CD4-positive, alpha-beta T cell treated with Interferon gamma for 1 hour (primary cell): ENCODE results near the gene MITF.

Source experiments
- DNase-seq: peaks from one replicate; pipeline ENCODE4 v3.0.0-alpha.2; 2020

Gene MITF

DNA sequence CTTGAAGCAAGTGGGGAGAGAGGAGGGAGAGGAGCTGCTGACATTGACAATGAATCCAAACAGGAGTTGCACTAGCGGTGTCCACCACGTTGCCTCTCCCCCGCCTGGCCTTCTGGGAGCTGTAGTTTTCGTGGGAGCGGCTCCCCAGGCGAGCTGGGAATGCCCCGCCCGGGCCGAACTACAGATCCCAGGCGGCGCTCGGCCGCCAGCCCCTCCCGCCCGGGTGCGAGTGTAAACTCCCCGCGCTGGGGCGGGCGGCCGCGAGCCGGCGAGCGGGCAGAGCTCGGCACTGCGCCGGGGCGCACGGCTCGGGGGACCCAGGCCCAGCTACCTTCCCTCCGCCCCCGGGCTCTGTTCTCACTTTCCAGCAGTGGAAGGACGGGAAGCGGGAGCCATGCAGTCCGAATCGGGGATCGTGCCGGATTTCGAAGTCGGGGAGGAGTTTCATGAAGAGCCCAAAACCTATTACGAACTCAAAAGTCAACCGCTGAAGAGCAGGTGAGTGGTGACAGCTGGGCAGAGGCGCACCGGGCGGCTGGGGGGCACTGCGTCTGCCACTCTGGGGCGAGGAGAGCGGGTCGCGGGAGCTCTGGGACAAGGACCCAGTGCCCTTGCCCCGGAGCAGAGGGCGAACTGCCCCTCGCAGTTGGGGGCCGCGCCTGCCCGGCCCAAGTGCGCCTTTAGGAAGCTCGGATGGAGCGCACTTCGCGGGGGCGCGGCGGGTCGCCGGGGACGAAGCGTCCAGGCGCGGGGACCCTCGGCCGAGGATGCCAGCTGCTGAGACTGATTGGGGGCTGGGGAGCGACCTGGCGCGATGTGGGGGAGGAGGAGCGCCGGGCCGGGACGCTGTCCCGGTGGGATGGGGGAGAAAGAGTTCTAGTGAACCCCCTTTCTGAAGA is at the start of gene MITF:
TSS of gene MITF (plus strand) at position 261 of the 899 bp plus-strand sequence. CDS start at position 395, 134 bp downstream.
- DNase-seq = peak; percentile 63

- DNase-seq = no peak
These were observed 47.4 kb upstream of the MITF start for GRCh38 chr3:69691860-69692259.

GRCh38 chr3:69692761-69693160 is 46.5 kb upstream of the MITF start:
- DNase-seq = no peak

DNA sequence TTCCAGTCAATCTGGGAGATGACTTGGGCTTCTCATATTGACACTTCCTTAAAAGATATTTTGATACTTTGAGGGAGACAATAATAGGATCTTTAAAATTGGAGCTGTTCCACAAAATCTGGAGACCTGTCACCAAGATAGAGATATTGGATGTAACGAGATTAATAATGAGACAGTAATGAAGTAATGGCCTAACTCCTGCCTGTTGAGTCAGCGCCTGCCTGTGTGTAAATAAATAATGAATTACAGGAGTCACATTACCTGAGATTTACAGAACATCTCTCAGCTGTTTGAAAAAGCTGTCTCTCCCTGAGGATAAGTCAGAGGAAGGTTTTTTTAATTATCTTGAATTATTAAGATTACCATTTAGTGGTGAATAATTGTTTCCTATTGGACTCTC is 43.8 kb upstream of the MITF start:
- no peak for DNase-seq

- DNase-seq = no peak
These were observed 43.3 kb upstream of the MITF start for GRCh38 chr3:69695933-69696332.

DNA sequence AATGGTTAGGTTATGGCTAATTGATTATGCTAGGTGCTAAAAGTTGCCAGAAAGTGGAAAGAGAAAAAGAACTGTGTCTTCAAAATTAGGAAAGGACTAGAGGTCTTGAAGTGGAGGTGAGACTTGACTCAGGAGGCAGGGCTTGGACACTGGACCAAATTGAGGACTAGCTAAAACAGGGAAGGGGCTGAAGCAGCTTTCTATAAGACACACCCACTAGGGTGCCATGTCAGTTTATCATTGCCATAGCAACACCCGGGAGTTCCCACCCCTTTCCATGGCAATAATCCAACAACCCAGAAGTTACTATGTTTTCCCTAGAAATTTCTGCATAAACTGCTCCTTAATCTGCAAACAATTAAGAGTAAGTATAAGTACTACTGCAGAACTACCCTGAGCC is 42.9 kb upstream of the MITF start:
- no peak for DNase-seq

DNA sequence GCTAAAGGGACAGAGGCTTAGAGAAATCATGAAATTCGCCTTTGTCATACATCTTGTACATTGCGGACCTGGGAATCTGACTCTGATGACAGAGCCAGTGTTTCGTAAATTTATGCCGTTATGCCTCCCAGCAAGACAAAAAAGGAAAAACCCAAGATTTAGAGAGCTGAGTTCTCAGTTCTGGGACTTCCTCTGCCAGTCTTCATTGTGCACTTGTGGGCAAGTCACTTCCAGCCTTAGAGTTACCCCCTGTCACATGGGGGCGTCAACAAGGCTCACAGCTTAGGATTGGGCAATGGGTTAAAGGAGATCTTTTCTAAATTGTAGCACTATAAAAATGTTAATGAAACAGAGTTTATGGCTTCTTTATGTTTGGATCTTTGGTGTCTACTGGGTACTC is 41.9 kb upstream of the MITF start:
- no peak for DNase-seq

- no peak for DNase-seq
These were observed 40.5 kb upstream of the MITF start for GRCh38 chr3:69698728-69699127.

DNA sequence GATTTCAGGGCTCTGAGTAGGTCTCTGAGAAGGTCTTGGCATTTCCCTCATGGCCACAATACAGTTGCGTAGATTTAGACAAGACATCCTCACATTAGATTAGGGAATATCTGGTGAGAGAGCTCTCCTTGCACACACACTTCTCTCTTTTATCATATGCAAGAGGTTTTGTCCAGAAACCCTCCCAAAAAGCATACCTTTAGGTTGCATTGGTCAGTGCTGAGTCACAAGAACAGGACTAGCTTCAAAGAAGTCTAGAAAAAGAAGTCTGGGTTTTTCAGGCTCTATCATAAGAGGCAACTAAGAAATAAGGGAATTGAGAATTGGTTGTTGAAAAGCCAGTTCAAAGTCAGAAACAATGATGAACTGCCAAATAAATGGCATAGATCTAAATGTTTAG is 40.1 kb upstream of the MITF start:
- no peak for DNase-seq

DNA sequence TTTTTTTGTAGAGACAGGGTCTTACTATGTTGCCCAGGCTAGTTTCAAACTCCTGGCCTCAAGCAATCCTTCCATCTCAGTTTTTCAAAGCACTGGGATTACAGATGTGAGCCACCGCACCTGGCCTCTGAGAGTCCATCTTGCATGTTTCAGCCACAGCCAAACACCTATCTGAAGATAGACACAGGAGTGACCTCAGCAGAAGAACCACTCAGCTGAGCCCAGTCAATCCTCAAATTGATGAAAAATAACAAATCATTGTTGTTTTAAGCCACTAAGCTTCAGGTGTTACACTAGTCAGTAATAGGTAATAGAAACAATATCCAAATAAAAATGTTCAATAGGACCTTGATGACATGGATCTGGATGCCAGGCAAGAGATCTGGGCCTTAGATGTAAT is 38.3 kb upstream of the MITF start:
- DNase-seq = no peak

DNA sequence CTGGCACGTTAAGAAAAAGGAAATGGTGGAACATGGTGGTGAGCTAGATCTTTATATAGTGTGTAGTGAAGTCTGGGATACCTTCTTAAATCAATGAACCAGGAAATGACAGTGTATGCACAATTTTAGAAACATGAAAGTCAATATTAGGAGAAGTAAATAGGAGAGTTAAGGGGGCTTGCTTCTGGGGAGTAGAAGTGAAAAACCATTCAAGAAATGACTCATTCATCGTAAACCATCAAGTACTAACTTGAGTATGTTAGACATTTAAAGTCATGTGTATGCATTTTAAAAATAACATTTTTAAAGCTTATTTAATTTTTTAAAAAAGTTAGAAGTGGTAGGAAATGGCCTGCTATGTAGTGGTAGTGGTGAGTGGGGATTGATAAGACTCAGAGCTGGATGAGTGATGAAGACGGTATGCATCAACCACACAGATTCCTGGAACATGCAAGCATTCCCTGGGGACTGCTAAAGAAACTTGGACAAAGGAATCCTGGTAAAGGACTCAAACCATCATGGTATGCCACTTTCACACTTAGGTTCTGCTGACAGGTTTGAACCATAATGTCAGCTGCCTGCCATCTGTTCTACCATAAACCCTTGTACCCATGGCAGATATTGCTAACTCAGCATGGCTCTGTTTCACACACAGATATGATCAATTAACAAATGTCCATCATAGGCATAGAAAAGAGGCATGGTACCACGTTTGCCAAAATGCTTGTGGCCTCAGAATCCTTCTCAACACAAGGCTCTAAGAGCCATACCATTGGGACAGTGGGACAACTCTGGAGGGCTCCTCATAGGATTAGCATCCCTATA is 28.9 kb upstream of the MITF start:
- no peak for DNase-seq

DNA sequence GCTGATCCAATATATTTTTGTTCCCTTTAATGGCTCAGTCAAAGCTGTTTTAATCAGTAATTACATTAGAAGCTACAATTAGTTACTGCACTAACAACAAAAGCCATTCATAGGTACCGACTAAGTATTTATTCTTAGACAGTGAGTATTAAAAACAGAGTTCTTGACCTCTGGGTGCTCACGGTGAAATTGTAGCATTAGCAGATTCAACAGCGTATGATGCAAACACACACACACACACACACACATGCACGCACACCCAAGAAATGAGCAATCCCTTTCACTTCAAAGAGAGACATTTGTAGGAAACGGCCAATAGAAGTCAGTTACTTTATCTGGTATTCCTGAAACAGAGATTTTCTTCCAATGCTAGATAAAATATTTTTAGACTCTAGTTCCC is 27.0 kb upstream of the MITF start:
- no peak for DNase-seq

DNA sequence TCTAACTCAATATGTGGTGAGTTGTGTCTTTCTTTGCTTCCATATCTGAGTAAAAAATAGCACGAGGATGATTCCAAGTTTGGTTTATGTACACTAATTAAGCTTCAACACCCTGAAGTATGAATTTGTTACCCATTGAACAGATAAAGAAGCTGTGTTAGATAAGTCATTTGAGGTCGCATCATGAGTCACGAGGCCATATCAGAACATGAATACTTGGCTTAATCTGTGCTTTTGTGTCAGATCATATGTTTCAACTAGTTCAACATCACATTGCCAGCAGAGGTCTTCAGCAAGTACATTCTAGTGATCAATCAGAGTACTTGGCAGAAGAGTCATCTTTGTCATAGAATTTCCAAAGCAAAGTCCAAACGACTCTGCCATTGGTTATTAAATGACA is 26.3 kb upstream of the MITF start:
- no peak for DNase-seq

DNA sequence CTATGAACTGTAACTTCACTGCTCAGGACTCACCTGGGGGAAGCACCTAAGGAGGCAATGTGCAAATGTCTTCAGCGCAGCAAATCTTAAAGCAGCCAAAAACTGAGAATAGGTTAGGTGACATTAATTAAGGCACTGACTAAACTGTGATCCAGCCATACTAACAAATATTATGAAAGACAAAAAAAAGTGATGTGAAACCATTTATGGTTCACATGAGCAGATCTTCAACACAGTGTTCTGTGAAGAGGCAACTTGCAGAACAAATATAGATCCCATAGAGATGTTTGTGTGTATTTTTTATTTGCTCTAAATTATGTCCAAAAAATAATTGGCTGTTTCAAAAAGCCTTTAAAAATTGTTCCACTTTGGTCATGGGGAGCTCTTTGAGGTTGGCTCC is 24.1 kb upstream of the MITF start:
- DNase-seq = no peak

DNA sequence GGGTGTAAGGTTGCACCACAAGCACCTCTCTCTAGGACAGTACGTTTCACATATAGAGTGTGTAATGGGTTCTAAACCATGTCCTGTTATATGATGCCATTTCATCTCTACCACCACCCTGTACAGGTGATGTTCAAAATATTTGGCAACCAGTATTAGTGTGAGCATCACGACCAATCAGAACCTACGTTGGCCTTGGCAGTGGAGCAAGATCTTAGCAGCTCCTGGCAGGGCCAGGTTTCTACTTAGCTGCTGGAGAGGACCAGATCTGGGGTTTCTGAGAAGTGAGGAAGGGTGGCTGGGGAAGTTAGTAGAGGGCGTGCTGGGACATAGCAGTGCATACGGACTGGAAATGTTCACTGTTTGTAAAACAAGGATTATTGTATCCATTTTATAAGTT is 23.1 kb upstream of the MITF start:
- no peak for DNase-seq

DNA sequence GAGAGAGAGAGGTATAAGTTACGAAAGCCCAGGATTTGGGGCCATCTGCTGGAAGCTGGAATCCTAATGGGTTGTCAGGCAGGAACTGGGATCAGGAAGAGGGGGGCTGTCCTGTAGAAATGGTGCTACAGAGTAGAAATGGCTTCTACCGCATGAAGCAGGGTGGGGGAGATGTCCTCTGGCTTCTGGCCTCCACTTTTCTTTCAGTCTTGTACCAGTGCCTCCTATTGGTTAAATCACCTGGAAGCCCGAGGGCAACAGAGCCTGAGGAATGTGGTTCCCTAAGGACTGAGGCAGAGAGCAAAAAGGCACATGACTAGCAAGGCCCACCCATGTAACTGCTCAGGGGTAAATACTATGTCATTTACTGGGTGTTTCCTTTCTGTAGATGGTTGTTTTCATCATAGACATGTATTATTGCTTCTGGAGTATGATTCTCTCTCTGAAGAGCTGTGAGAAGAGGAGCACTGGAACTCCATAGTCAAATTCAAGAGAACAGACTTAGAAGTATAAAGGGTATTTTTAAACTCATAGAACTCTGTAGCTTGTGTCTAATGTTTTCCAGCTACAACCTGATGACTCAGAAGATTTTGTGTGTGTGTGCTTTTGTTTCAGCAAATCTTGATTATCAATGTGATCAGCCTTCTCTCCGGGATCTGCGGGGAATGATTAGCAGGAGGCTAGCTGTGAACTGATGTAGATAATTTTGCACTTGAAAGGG is 20.2 kb upstream of the MITF start:
- no peak for DNase-seq

GRCh38 chr3:69719587-69720122 is 19.6 kb upstream of the MITF start:
- no peak for DNase-seq

- no peak for DNase-seq
These were observed 18.4 kb upstream of the MITF start for GRCh38 chr3:69720824-69721223.

- no peak for DNase-seq
These were observed 15.9 kb upstream of the MITF start for GRCh38 chr3:69723389-69723788.

- no peak for DNase-seq
These were observed 14.4 kb upstream of the MITF start for GRCh38 chr3:69724722-69725435.

DNA sequence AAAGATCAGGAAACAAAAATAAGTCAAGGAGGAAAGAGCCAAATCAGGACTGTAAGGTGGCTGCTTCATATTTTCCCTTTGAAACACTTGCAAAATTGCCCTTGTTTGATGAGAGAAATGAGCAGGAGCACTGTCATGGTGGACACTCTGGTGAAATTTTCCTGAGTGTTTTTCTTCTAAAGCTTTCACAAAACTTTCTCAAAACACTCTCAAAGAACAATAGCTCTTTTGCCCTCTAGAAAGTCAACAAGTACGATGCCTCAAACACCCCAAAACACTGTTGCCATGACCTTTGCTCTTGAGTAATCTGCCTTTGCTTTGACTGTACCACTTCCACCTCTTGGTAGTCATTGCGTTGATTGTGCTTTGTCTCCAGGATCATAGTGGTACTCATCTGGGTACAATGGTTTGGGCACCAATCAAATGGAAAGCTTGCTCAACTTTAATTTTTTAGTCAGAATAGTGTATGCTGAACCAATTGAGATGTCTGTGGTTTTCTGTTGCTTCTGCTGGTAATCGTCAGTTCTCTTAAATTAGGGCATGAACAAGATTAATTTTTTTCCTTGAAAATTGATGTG is 13.2 kb upstream of the MITF start:
- DNase-seq = no peak
